HEK293 (cell line): Measurements from ENCODE around the gene GNB5.

Experiments used
- CTCF ChIA-PET: fragments of 350-600 bp; formaldehyde crosslinking; extraction: SDS; loops from one replicate; lab custom pipeline; 2021; ENCODE audit warnings: antibody characterized with exemption; lab: Yijun Ruan, JAX
- POLR2A ChIA-PET: fragments of 300-600 bp; formaldehyde crosslinking; extraction: SDS; loops from one replicate; lab custom pipeline; 2020; ENCODE audit warnings: antibody characterized with exemption, inconsistent platforms; lab: Yijun Ruan, JAX
- H3K27ac ChIP-seq: fragments of 200-500 bp; sonication (Bioruptor generic); 2 replicates; pipeline ENCODE4 v1.5.1; 2014; ENCODE audit warnings: low read depth, low read length, control low read depth, inconsistent platforms; ENCODE audit errors: extremely low read depth
- H3K36me3 ChIP-seq, 2 experiments: fragments of 200-500 bp in 1 of 2; sonication (Bioruptor generic) in 1 of 2; 1 replicate in 1 of 2; 2 replicates in 1 of 2; pipeline ENCODE4 v1.5.1; 2014 to 2017; ENCODE audit warnings: inconsistent platforms in 2 of 2, low read length in 2 of 2; ENCODE audit not compliant: control insufficient read depth in 2 of 2, insufficient read depth in 1 of 2
- H3K4me1 ChIP-seq: fragments of 200-500 bp; sonication (Bioruptor generic); 2 replicates; pipeline ENCODE4 v1.5.1; 2014; ENCODE audit warnings: mild to moderate bottlenecking, low read length, inconsistent platforms; ENCODE audit not compliant: control insufficient read depth, insufficient read depth
- H3K4me3 ChIP-seq: 2 replicates; pipeline ENCODE4 v1.5.1; 2011; ENCODE audit warnings: low read depth, mild to moderate bottlenecking, control low read depth, low read length, moderate library complexity
- H3K9me3 ChIP-seq: fragments of 200-500 bp; sonication (Bioruptor generic); 2 replicates; pipeline ENCODE4 v1.5.1; 2014; ENCODE audit warnings: low read depth, low read length, inconsistent platforms; ENCODE audit not compliant: control insufficient read depth, insufficient read depth
- CTCF ChIP-seq: fragments of 450-650 bp; formaldehyde crosslinking; IDR thresholded peaks from 2 replicates; pipeline ENCODE4 v1.5.1; 2016; ENCODE audit warnings: missing biosample characterization, missing genetic modification characterization
- GLIS1 ChIP-seq: fragments of 450-650 bp; formaldehyde crosslinking; IDR thresholded peaks from 2 replicates; pipeline ENCODE4 v1.5.1; 2016; ENCODE audit warnings: missing biosample characterization, missing genetic modification characterization
- KLF10 ChIP-seq: fragments of 450-650 bp; IDR thresholded peaks from 2 replicates; pipeline ENCODE4 v1.5.1; 2018; ENCODE audit warnings: missing biosample characterization, mild to moderate bottlenecking, missing genetic modification characterization
- OVOL3 ChIP-seq: fragments of 450-650 bp; formaldehyde crosslinking; IDR thresholded peaks from 2 replicates; pipeline ENCODE4 v1.5.1; 2016; ENCODE audit warnings: missing biosample characterization, missing genetic modification characterization
- PATZ1 ChIP-seq: fragments of 450-650 bp; formaldehyde crosslinking; IDR thresholded peaks from 2 replicates; pipeline ENCODE4 v1.5.1; 2016; ENCODE audit warnings: missing biosample characterization, missing genetic modification characterization
- SP7 ChIP-seq: fragments of 450-650 bp; formaldehyde crosslinking; IDR thresholded peaks from 2 replicates; pipeline ENCODE4 v1.5.1; 2016; ENCODE audit warnings: missing biosample characterization, missing genetic modification characterization
- TSHZ1 ChIP-seq: fragments of 450-650 bp; formaldehyde crosslinking; IDR thresholded peaks from 2 replicates; pipeline ENCODE4 v1.5.1; 2016; ENCODE audit warnings: missing biosample characterization, missing genetic modification characterization, borderline replicate concordance
- ZBTB26 ChIP-seq: fragments of 450-650 bp; formaldehyde crosslinking; optimal IDR thresholded peaks from 2 replicates; pipeline ENCODE3; 2016; ENCODE audit warnings: missing biosample characterization, mild to moderate bottlenecking, missing genetic modification characterization
- ZBTB48 ChIP-seq: fragments of 450-650 bp; formaldehyde crosslinking; IDR thresholded peaks from 2 replicates; pipeline ENCODE4 v1.5.1; 2016; ENCODE audit warnings: missing biosample characterization, missing genetic modification characterization
- ZIC2 ChIP-seq: fragments of 450-650 bp; formaldehyde crosslinking; IDR thresholded peaks from 2 replicates; pipeline ENCODE4 v1.5.1; 2016; ENCODE audit warnings: missing biosample characterization, missing genetic modification characterization
- ZNF155 ChIP-seq: fragments of 450-650 bp; formaldehyde crosslinking; IDR thresholded peaks from 2 replicates; pipeline ENCODE4 v1.5.1; 2016; ENCODE audit warnings: missing biosample characterization, missing genetic modification characterization
- ZNF2 ChIP-seq: fragments of 450-650 bp; formaldehyde crosslinking; IDR thresholded peaks from 2 replicates; pipeline ENCODE4 v1.5.1; 2016; ENCODE audit warnings: missing biosample characterization, missing genetic modification characterization
- ZNF211 ChIP-seq: fragments of 450-650 bp; formaldehyde crosslinking; IDR thresholded peaks from 2 replicates; pipeline ENCODE4 v1.5.1; 2016; ENCODE audit warnings: low read depth, missing biosample characterization, missing genetic modification characterization
- ZNF24 ChIP-seq: fragments of 450-650 bp; formaldehyde crosslinking; IDR thresholded peaks from 2 replicates; pipeline ENCODE4 v1.5.1; 2016; ENCODE audit warnings: missing biosample characterization, missing genetic modification characterization
- ZNF423 ChIP-seq: fragments of 450-650 bp; formaldehyde crosslinking; IDR thresholded peaks from 2 replicates; pipeline ENCODE4 v1.5.1; 2016; ENCODE audit warnings: missing biosample characterization, missing genetic modification characterization
- ZNF561 ChIP-seq: fragments of 450-650 bp; IDR thresholded peaks from 2 replicates; pipeline ENCODE4 v1.5.1; 2018; ENCODE audit warnings: missing biosample characterization, missing genetic modification characterization, borderline replicate concordance
- ZNF585B ChIP-seq: fragments of 450-650 bp; formaldehyde crosslinking; IDR thresholded peaks from 2 replicates; pipeline ENCODE4 v1.5.1; 2016; ENCODE audit warnings: missing biosample characterization, missing genetic modification characterization
- ZNF600 ChIP-seq: fragments of 450-650 bp; formaldehyde crosslinking; IDR thresholded peaks from 2 replicates; pipeline ENCODE4 v1.5.1; 2016; ENCODE audit warnings: missing biosample characterization, missing genetic modification characterization
- ZNF654 ChIP-seq: fragments of 450-650 bp; formaldehyde crosslinking; IDR thresholded peaks from 2 replicates; pipeline ENCODE4 v1.5.1; 2016; ENCODE audit warnings: low read depth, missing biosample characterization, missing genetic modification characterization
- ZNF792 ChIP-seq: fragments of 450-650 bp; formaldehyde crosslinking; IDR thresholded peaks from 2 replicates; pipeline ENCODE4 v1.5.1; 2016; ENCODE audit warnings: missing biosample characterization, missing genetic modification characterization
- ZSCAN30 ChIP-seq: fragments of 450-650 bp; IDR thresholded peaks from 2 replicates; pipeline ENCODE4 v1.5.1; 2018; ENCODE audit warnings: missing biosample characterization, mild to moderate bottlenecking, missing genetic modification characterization, moderate library complexity
- ZSCAN5A ChIP-seq: fragments of 450-650 bp; formaldehyde crosslinking; IDR thresholded peaks from 2 replicates; pipeline ENCODE4 v1.5.1; 2016; ENCODE audit warnings: missing biosample characterization, missing genetic modification characterization
- ZXDB ChIP-seq: fragments of 450-650 bp; formaldehyde crosslinking; IDR thresholded peaks from 2 replicates; pipeline ENCODE4 v1.5.1; 2016; ENCODE audit warnings: missing biosample characterization, missing genetic modification characterization

GNB5 gene

GRCh38 chr15:52140646-52141045 is 50.5 kb downstream of the GNB5 start (continued):
- TF ChIP-seq ZNF561 (tag by site-specific recombination) (no peak), TSHZ1 (tag by site-specific recombination) (no peak), PATZ1 (tag by site-specific recombination) (no peak), ZNF585B (tag by site-specific recombination) (no peak)

- CTCF ChIA-PET: interaction anchor here (0.6 to 2.9 kb wide), 12 partner anchors 12 to 357 kb away, joined by 3 to 10 read pairs (median 4); no protein-coding TSS in a partner anchor
- TF ChIP-seq CTCF (tag by site-specific recombination): peak; percentile 45; the same call in 1 of the 2 replicates
- TF ChIP-seq ZBTB26 (tag by site-specific recombination): no peak
- no peak for TF ChIP-seq ZNF155 (tag by site-specific recombination)
- TF ChIP-seq ZNF792 (tag by site-specific recombination): peak; percentile 98
- TF ChIP-seq ZNF423: 0 out of 2 replicates have a peak, but pooled peaks have one; percentile 26
- peak; percentile 96 for TF ChIP-seq ZNF2
- TF ChIP-seq ZNF654 (tag by site-specific recombination): peak; percentile 44
- no peak for TF ChIP-seq ZSCAN30 (tag by site-specific recombination)
- 0 out of 2 replicates have a peak, but pooled peaks have one; percentile 34 for TF ChIP-seq ZSCAN5A (tag by site-specific recombination)
- TF ChIP-seq ZNF561 (tag by site-specific recombination): no peak
- 0 out of 2 replicates have a peak, but pooled peaks have one; percentile 38 for TF ChIP-seq ZNF24 (tag by site-specific recombination)
- 0 out of 2 replicates have a peak, but pooled peaks have one; percentile 26 for TF ChIP-seq SP7 (tag by site-specific recombination)
- no peak for TF ChIP-seq OVOL3 (tag by site-specific recombination)
- TF ChIP-seq ZNF211 (tag by site-specific recombination): no peak
- peak; percentile 41 for TF ChIP-seq GLIS1 (tag by site-specific recombination)
- TF ChIP-seq ZXDB: 0 out of 2 replicates have a peak, but pooled peaks have one; percentile 27
- TF ChIP-seq KLF10 (tag by site-specific recombination): no peak
- 0 out of 2 replicates have a peak, but pooled peaks have one; percentile 54 for TF ChIP-seq ZBTB48 (tag by site-specific recombination)
- TF ChIP-seq ZIC2 (tag by site-specific recombination): peak; percentile 52
- no peak for TF ChIP-seq ZNF600 (tag by site-specific recombination)
- peaks cover 0 to 12% of the 10 kb centered on the region in 2 experiments; a peak in 1 of 3 replicates for H3K36me3 ChIP-seq
- no peak overlapping the region for H3K4me3 ChIP-seq
- H3K9me3 ChIP-seq: no peaks in the 10 kb centered on the region
- H3K4me1 ChIP-seq: no peaks in the 10 kb centered on the region
- no peak overlapping the region for H3K27ac ChIP-seq
- POLR2A ChIA-PET: no interaction called here
Measured at GRCh38 chr15:52139599-52140462, 51.4 kb downstream of the GNB5 start.
